Prostate gland (tissue), 2 donors: ENCODE measurements around the gene KAZALD1.

Experiments used
- CTCF ChIP-seq, 4 experiments: fragments of 200-600 bp in 2 of 4; fragments of 450-650 bp in 2 of 4; sonication (generic) in 2 of 4; IDR thresholded peaks; 1 replicate in 3 of 4; 2 replicates in 1 of 4; pipeline ENCODE4 v1.5.1; 2016 to 2019; ENCODE audit warnings: antibody characterized with exemption in 4 of 4, mild to moderate bottlenecking in 2 of 4, moderate library complexity in 2 of 4
- POLR2A ChIP-seq: fragments of 450-650 bp; IDR thresholded peaks from one replicate; pipeline ENCODE4 v1.6.1; 2016; ENCODE audit warnings: antibody characterized with exemption, mild to moderate bottlenecking

- TF ChIP-seq CTCF (IDR thresholded peaks at IDR 0.05) (no peak), POLR2A (no peak)
Observed at GRCh38 chr10:101111547-101111946, 49.8 kb downstream of the KAZALD1 start.
